GM12873 (cell line): ENCODE results near the gene BBS1.

ENCODE experiments used
- CTCF ChIP-seq: IDR thresholded peaks from 2 replicates; pipeline ENCODE4 v1.5.1; 2012; ENCODE audit warnings: low read depth, mild to moderate bottlenecking, moderate library complexity, low read length, control low read depth; ENCODE audit not compliant: insufficient read depth; ENCODE audit errors: missing control alignments

The BBS1 gene

DNA sequence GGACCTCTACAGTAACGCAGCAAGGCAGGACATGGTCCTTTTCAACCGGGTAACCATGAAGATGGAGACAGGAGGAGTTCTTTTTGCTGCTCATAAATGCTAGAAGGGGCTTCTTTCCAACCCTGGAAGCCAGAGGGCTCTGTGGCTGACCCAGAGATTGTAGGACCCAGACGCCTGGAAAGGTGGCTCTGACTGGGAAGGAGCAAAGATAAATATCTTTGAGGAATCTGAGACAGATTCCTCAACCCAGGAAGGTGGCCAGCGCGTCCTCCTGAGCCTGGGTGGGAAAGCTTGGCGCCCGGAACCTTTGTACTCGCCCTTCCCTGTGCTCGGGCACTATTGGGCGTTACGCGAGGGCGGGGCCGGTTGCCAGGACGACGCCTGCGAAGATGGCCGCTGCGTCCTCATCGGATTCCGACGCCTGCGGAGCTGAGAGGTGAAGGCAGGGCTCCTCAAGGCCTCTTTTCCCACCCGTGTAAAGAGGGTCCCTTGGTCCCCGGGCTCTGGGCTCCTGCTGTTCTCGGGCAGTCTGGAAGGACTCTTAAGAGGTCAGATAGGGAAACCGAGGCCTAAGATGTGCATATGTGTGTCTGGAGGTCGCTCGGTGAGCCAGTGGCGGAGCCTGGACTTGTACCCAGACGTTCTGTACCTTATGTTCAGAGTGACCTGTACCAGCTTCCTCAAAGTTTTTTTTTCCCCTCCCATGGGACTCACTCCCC lies at the start of gene BBS1:
BBS1 (plus strand) TSS at position 365 of the 719 bp plus-strand sequence; CDS start at position 390, 25 bp downstream.
- TF ChIP-seq CTCF: no peak

GRCh38 chr11:66462010-66462409 lies 48.4 kb upstream of the BBS1 start:
- TF ChIP-seq CTCF: no peak

DNA sequence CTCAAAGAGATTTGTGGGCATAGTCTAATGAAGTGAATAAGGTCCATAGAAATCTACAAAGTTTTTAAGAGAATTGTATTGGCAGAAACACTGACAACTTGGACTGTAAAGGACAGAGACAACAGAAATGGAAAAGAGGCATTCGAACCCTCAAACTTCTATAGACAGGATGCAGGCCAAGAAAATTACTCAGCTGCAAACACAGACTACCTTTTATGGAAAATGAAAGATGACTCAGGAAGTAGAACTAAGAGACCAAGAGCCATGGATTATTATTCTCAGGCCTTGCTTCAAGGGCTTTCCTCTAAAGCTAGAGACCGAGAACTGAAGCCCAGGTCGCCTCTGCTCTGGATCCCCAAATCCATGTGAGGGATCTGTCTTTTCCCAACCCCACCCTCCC lies 47.5 kb upstream of the BBS1 start:
- no peak for TF ChIP-seq CTCF

GRCh38 chr11:66464916-66465315 lies 45.5 kb upstream of the BBS1 start:
- no peak for TF ChIP-seq CTCF

DNA sequence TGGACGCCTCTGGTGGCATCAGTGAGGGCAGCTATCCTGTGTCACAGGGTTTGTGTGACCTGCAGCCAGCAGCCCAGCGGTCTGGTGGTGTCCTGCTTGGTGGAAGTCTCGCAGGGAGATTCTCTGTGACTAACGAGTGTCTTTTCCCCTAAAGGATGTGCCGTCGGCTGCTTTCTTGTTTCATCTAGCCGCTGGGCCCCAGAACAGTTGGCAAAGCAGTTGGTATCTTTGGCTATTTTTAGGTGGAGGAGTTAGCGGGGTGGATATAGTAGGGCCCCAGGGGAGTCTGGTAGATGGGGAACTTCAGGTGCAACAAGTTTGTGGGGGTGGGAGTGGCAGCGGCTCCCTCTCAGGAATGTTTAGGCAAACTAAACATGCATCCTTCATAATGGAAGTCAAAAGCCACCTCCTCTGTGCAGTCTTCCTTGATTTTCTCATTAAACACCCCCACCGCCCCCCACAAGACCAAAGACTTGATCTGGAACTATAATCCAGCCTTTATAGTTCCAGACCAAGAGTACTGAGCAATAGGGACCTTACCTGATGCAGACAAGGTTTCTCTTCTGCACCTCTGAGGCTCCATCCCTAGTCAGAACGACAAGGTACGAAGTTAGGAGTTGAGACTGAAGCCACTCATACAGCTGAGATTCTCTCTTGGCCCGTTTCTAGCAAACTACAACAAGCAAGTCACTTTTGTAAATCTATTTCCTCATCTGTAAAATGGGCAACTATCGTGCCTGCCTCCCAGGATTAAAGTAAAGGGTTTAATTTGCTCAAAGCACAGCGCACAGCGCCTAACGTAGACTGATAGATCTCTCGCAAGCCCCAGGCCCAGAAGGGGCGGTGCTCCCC lies 44.8 kb upstream of the BBS1 start:
- no peak for TF ChIP-seq CTCF

DNA sequence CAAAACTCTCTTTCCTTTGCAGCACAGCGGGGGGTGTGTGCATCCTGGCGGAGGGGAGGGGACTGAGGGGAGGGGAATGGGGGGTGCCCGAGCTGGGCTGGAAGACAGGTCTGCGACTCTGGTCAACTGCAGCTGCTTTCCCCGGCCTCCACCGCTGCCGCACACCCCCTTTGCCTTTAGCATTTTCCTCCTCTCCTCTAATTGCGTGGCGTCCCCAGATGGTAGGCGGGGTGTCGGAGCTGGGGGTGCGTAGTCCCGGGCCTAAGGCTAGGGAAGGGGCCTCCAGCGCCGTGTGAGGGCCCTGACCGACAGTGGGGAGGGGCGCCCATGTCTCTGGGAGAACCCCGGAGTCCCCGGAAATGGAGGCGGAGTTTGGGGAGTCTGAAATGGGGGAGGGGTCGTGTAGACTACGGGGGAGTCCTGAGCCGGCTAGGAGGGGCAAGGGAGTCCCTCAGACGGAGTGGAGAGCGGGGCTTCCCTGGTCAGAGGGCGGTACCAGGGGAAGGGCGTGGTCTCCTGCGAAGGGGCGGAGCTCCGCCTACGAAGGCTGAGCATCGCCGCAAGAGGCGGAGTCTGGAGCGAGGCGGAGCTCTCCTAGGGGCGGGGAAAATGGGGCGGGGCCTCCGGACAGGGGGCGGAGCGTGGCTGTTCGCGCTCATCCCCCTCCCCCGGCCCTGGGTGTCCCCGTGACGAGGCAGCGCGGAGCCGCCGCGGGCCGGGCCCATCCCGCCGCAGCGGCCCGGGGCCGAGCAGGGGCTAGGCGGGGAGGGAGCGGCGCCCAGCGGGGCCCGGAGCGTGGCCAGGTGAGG lies 44.0 kb upstream of the BBS1 start, which contains the start of gene PELI3:
PELI3 (plus strand) TSS at position 681 of the 809 bp plus-strand sequence. CDS start 1,224 bp downstream, outside the sequence.
- no peak for TF ChIP-seq CTCF
